WTC11 (cell line): ENCODE results near the gene NPHS1. TPM values are rescaled to one million over a fixed set of nuclear protein-coding genes. Genes with fewer than 3 reads are reported as not detected.

Experiments used
- ATAC-seq: fragments of 200-7000 bp; cut with Tn5 transposase; 2 replicates; pipeline ENCODE4 v1.10.0; 2021; ENCODE audit warnings: mild to moderate bottlenecking, moderate library complexity
- CTCF ChIA-PET: fragments of 300-600 bp; sonication (Branson Sonifier 250); formaldehyde crosslinking; loops from one replicate; lab custom pipeline; 2021; ENCODE audit warnings: antibody characterized with exemption; lab: Charles Lee
- POLR2A ChIA-PET: fragments of 350-600 bp; sonication (Branson Sonifier 250); formaldehyde crosslinking; loops from one replicate; lab custom pipeline; 2021; ENCODE audit warnings: antibody characterized with exemption; lab: Charles Lee
- DNase-seq: peaks from one replicate; pipeline ENCODE4 v3.0.0; 2021; ENCODE audit warnings: low spot score
- H3K27ac Mint-ChIP-seq: 2 replicates; pipeline ENCODE4 v1.8.0; 2021; ENCODE audit warnings: mixed read lengths
- H3K27me3 Mint-ChIP-seq: 2 replicates; pipeline ENCODE4 v1.8.0; 2021; ENCODE audit warnings: low read depth, mild to moderate bottlenecking, moderate library complexity, mixed read lengths
- H3K36me3 Mint-ChIP-seq: 2 replicates; pipeline ENCODE4 v1.8.0; 2021; ENCODE audit warnings: mixed read lengths
- H3K4me1 Mint-ChIP-seq: 2 replicates; pipeline ENCODE4 v1.8.0; 2022; ENCODE audit warnings: mixed read lengths
- H3K4me3 Mint-ChIP-seq: 2 replicates; pipeline ENCODE4 v1.8.0; 2021; ENCODE audit warnings: mild to moderate bottlenecking, moderate library complexity, mixed read lengths
- H3K9me3 Mint-ChIP-seq: 2 replicates; pipeline ENCODE4 v1.8.0; 2021; ENCODE audit warnings: mixed read lengths
- ESRRA ChIP-seq: sonication (generic); formaldehyde crosslinking; IDR thresholded peaks from 2 replicates; pipeline ENCODE4 v1.8.1; 2022; ENCODE audit warnings: mild to moderate bottlenecking, missing genetic modification reagents, borderline replicate concordance
- FOXK1 ChIP-seq: sonication (generic); formaldehyde crosslinking; IDR thresholded peaks from 2 replicates; pipeline ENCODE4 v1.8.0; 2022; ENCODE audit warnings: mild to moderate bottlenecking, moderate library complexity, missing genetic modification reagents
- FOXP1 ChIP-seq: sonication (generic); formaldehyde crosslinking; IDR thresholded peaks from 2 replicates; pipeline ENCODE4 v1.8.0; 2022; ENCODE audit warnings: missing genetic modification reagents, mild to moderate bottlenecking, moderate library complexity, borderline replicate concordance
- GABPB1 ChIP-seq: sonication (generic); formaldehyde crosslinking; IDR thresholded peaks from 2 replicates; pipeline ENCODE4 v1.8.1; 2023; ENCODE audit warnings: mild to moderate bottlenecking, missing genetic modification reagents
- GTF2I ChIP-seq: fragments of 250-450 bp; sonication (Bioruptor Pico); conservative IDR thresholded peaks from 2 replicates; pipeline ENCODE4 v1.4.0; 2021; ENCODE audit warnings: mild to moderate bottlenecking
- HMGA2 ChIP-seq: fragments of 250-450 bp; sonication (Bioruptor Pico); IDR thresholded peaks from 2 replicates; pipeline ENCODE4 v1.4.0; 2021; ENCODE audit warnings: mild to moderate bottlenecking, moderate library complexity
- NR1H2 ChIP-seq: sonication (generic); formaldehyde crosslinking; IDR thresholded peaks from 2 replicates; pipeline ENCODE4 v1.9.0; 2021; ENCODE audit warnings: mild to moderate bottlenecking, moderate library complexity, missing genetic modification reagents
- OVOL2 ChIP-seq: fragments of 250-450 bp; sonication (Bioruptor Pico); IDR thresholded peaks from 2 replicates; pipeline ENCODE4 v1.9.0; 2021; ENCODE audit warnings: mild to moderate bottlenecking, borderline replicate concordance
- SMAD4 ChIP-seq: sonication (generic); formaldehyde crosslinking; IDR thresholded peaks from 2 replicates; pipeline ENCODE4 v1.8.0; 2022; ENCODE audit warnings: mild to moderate bottlenecking, missing genetic modification reagents
- SP1 ChIP-seq: sonication (generic); formaldehyde crosslinking; conservative IDR thresholded peaks from 2 replicates; pipeline ENCODE4 v1.8.1; 2022; ENCODE audit warnings: missing genetic modification reagents
- STAT6 ChIP-seq: sonication (generic); formaldehyde crosslinking; conservative IDR thresholded peaks from 2 replicates; pipeline ENCODE4 v1.8.1; 2023; ENCODE audit warnings: mild to moderate bottlenecking, low read depth, missing genetic modification reagents, moderate library complexity
- TCF7 ChIP-seq: sonication (generic); formaldehyde crosslinking; IDR thresholded peaks from 2 replicates; pipeline ENCODE4 v1.8.0; 2022; ENCODE audit warnings: mild to moderate bottlenecking, low read depth, missing genetic modification reagents, moderate library complexity
- ZNF281 ChIP-seq: sonication (generic); formaldehyde crosslinking; IDR thresholded peaks from 2 replicates; pipeline ENCODE4 v1.8.0; 2023; ENCODE audit warnings: mild to moderate bottlenecking, missing genetic modification reagents
- ZNF396 ChIP-seq: fragments of 250-450 bp; sonication (Bioruptor Pico); IDR thresholded peaks from 2 replicates; pipeline ENCODE4 v1.8.0; 2021; ENCODE audit warnings: mild to moderate bottlenecking, moderate library complexity, borderline replicate concordance
- total RNA-seq: library from RNA; stranded (reverse); gene quantifications from 3 replicates; pipeline ENCODE4 v1.2.3, GENCODE V29; 2021
- TF ChIP-seq, protein P1 (sequence below): sonication (generic); formaldehyde crosslinking; conservative IDR thresholded peaks from 2 replicates; pipeline ENCODE4 v1.8.1; 2022; ENCODE audit warnings: mild to moderate bottlenecking, missing genetic modification reagents
- TF ChIP-seq, protein P2 (sequence below): sonication (generic); formaldehyde crosslinking; IDR thresholded peaks from 2 replicates; pipeline ENCODE4 v1.8.1; 2023; ENCODE audit warnings: mild to moderate bottlenecking, missing genetic modification reagents
- TF ChIP-seq, protein P3 (sequence below): fragments of 250-450 bp; sonication (Bioruptor Pico); IDR thresholded peaks from 2 replicates; pipeline ENCODE4 v1.9.0; 2021; ENCODE audit warnings: mild to moderate bottlenecking, borderline replicate concordance

Gene NPHS1
- total RNA-seq, 1 experiment from 2014 or later: 0.61 TPM

GRCh38 chr19:35779033-35779432, 73.3 kb downstream of the NPHS1 start (continued):
- no peak for TF ChIP-seq NR1H2 (CRISPR knock-in tag)
- no peak for TF ChIP-seq ZNF396
- TF ChIP-seq HMGA2 (CRISPR knock-in tag): no peak
- no peak for TF ChIP-seq FOXK1 (CRISPR knock-in tag)
- no peak for TF ChIP-seq GABPB1 (CRISPR knock-in tag)
- TF ChIP-seq, protein P1, sequence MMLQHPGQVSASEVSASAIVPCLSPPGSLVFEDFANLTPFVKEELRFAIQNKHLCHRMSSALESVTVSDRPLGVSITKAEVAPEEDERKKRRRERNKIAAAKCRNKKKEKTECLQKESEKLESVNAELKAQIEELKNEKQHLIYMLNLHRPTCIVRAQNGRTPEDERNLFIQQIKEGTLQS (CRISPR knock-in tag): no peak
- TF ChIP-seq OVOL2: no peak
- no peak for TF ChIP-seq GTF2I (CRISPR knock-in tag)
- no peak for TF ChIP-seq SMAD4 (CRISPR knock-in tag)
- TF ChIP-seq FOXP1 (CRISPR knock-in tag): no peak
- TF ChIP-seq, protein P2, sequence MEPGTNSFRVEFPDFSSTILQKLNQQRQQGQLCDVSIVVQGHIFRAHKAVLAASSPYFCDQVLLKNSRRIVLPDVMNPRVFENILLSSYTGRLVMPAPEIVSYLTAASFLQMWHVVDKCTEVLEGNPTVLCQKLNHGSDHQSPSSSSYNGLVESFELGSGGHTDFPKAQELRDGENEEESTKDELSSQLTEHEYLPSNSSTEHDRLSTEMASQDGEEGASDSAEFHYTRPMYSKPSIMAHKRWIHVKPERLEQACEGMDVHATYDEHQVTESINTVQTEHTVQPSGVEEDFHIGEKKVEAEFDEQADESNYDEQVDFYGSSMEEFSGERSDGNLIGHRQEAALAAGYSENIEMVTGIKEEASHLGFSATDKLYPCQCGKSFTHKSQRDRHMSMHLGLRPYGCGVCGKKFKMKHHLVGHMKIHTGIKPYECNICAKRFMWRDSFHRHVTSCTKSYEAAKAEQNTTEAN (CRISPR knock-in tag): no peak

GRCh38 chr19:35777961-35778360, 74.3 kb downstream of the NPHS1 start:
- Mint-ChIP-seq H3K27ac (no peak overlapping the region), H3K9me3 (no peaks in the 10 kb centered on the region), H3K36me3 (no peaks in the 10 kb centered on the region), H3K4me1 (peaks cover 38% of the 10 kb centered on the region), H3K4me3 (peak overlapping the region; percentile 70; the same call in 1 of the 2 replicates), H3K27me3 (peaks cover 23% of the 10 kb centered on the region)
- ChIA-PET POLR2A (no interaction called here), CTCF (interaction anchor here (0.5 to 1.4 kb wide), 3 partner anchors 30 to 624 kb away, joined by 3 to 5 read pairs (median 3); partner anchors contain the start of genes FXYD5 and LIN37)
- no peak for DNase-seq
- no peak for TF ChIP-seq STAT6 (CRISPR knock-in tag)
- TF ChIP-seq ESRRA: no peak
- no peak for TF ChIP-seq ZNF396
- TF ChIP-seq TCF7 (CRISPR knock-in tag): no peak
- TF ChIP-seq, protein P3, sequence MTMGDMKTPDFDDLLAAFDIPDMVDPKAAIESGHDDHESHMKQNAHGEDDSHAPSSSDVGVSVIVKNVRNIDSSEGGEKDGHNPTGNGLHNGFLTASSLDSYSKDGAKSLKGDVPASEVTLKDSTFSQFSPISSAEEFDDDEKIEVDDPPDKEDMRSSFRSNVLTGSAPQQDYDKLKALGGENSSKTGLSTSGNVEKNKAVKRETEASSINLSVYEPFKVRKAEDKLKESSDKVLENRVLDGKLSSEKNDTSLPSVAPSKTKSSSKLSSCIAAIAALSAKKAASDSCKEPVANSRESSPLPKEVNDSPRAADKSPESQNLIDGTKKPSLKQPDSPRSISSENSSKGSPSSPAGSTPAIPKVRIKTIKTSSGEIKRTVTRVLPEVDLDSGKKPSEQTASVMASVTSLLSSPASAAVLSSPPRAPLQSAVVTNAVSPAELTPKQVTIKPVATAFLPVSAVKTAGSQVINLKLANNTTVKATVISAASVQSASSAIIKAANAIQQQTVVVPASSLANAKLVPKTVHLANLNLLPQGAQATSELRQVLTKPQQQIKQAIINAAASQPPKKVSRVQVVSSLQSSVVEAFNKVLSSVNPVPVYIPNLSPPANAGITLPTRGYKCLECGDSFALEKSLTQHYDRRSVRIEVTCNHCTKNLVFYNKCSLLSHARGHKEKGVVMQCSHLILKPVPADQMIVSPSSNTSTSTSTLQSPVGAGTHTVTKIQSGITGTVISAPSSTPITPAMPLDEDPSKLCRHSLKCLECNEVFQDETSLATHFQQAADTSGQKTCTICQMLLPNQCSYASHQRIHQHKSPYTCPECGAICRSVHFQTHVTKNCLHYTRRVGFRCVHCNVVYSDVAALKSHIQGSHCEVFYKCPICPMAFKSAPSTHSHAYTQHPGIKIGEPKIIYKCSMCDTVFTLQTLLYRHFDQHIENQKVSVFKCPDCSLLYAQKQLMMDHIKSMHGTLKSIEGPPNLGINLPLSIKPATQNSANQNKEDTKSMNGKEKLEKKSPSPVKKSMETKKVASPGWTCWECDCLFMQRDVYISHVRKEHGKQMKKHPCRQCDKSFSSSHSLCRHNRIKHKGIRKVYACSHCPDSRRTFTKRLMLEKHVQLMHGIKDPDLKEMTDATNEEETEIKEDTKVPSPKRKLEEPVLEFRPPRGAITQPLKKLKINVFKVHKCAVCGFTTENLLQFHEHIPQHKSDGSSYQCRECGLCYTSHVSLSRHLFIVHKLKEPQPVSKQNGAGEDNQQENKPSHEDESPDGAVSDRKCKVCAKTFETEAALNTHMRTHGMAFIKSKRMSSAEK: no peak
- no peak for TF ChIP-seq ZNF281 (CRISPR knock-in tag)
- no peak for TF ChIP-seq SP1 (CRISPR knock-in tag)
- no peak for TF ChIP-seq FOXP1 (CRISPR knock-in tag)
- TF ChIP-seq, protein P2 (CRISPR knock-in tag): no peak
- ATAC-seq: no peak
